NCI-H1694 treated with DMSO at 0.1 percent for 48 hours (cell line): ENCODE measurements around the gene UCK1.

ENCODE experiments used
- DNase-seq: peaks from one replicate; lab custom pipeline; 2025; lab: John Stamatoyannopoulos, UW

The UCK1 gene

GRCh38 chr9:131496844-131497405 is 34.1 kb downstream of the UCK1 start:
- no peak for DNase-seq

DNA sequence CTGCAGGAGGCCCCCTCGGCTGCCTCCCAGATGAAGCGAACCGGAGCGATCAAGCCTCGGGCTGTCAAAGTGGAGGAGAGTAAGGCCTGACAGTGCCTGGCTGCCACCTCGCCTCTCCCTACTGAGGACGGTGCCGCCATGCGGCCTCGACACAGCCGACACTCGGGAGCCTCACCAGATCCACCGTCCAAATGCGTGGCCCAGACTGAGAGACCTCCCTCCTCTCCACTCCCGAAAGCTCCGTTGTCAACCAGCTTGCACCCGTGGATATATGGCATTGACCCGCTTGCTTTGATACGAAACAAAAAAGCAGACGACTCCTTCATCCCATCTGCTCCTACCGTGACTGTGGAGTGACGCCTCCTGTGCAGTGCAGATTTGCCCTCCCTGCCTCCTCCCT is 35.3 kb downstream of the UCK1 start:
- no peak for DNase-seq

- DNase-seq, result no peak
These were observed 36.7 kb downstream of the UCK1 start for GRCh38 chr9:131494296-131494870.

- no peak for DNase-seq
These were observed 39.0 kb downstream of the UCK1 start for GRCh38 chr9:131492070-131492469.

GRCh38 chr9:131491001-131491710 is 39.9 kb downstream of the UCK1 start:
- no peak for DNase-seq

DNA sequence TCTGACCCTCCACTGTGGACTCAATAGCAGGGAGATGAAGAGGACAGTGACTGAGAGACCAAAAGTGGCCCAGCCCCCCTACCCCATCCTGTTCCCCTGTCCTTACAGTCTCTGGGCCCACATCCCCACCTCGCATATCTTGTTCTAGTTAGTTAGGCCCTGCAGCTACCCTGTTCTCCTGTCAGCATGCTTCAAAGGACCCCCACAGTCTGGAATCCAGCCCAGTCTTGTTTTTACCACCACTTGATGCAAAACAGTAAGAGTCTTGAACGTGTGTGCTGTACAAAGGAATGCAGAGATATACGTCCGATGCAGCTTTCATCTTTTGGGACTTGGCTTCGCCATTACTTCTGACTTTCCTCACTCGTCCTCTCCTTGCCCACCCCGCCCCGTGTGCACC is 40.5 kb downstream of the UCK1 start:
- DNase-seq, result no peak

GRCh38 chr9:131487621-131488031 is 43.4 kb downstream of the UCK1 start:
- DNase-seq, result no peak

- DNase-seq, result no peak
These were observed 44.1 kb downstream of the UCK1 start for GRCh38 chr9:131487001-131487400.

GRCh38 chr9:131485728-131486422 is 45.2 kb downstream of the UCK1 start:
- no peak for DNase-seq

- DNase-seq, result no peak
These were observed 45.9 kb downstream of the UCK1 start for GRCh38 chr9:131485206-131485605.

- DNase-seq, result no peak
These were observed 46.4 kb downstream of the UCK1 start for GRCh38 chr9:131484560-131485185.

DNA sequence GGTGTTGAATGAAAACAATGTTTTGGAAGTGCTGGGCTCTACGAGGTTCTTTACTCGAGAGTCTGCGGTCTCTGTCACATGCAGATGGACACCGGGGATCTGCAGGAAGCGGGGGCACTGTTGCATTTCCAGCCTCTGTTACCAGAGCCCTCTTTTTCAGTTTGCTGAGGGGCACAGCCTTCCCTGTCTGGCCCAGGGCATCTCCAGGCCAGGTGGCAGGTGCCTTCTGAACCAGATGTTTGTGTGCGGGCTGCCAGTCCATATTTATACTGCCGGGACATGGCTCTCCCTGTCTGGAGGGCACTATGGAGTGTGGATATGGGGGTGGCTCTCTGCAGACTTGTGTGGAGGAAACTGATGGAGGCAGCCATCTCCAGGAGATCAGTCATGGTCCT is 47.0 kb downstream of the UCK1 start:
- no peak for DNase-seq

DNA sequence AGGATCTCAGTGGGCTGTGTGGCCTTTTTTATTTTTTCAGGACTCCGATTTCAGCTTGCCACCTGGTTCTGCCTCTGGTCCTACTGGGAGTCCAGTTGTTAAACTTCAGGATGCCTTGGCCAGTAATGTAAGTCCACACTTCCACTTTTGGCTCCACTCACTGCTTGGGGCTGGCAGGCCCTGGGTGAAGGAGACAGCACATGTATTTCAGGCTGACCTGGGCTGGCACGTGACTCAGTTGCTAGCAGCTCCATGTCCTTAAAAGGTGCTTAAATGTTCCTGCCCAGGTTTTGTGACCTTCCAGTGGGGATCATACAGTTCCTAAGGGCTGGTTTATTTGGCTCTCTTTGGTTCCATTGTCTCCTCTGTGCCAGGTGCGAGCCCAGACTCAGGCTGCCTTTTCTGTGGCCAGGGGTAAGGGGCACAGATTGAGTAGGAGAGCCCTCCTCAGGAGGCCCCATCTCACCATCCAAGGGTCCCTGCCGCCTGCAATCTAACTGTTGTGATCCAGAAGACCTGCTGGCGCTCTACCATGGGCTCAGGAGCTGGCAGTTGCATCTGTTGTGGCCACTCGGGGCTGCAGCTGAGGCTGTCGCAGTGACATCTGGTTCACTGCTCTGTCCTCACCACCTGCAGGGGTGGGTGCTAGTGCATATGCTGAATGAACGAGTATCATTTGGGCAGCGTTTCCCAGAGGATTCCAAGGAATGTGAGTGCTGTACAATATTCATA is 47.6 kb downstream of the UCK1 start:
- DNase-seq, result peak; percentile 36

GRCh38 chr9:131482343-131483006 is 48.6 kb downstream of the UCK1 start:
- DNase-seq, result no peak

DNA sequence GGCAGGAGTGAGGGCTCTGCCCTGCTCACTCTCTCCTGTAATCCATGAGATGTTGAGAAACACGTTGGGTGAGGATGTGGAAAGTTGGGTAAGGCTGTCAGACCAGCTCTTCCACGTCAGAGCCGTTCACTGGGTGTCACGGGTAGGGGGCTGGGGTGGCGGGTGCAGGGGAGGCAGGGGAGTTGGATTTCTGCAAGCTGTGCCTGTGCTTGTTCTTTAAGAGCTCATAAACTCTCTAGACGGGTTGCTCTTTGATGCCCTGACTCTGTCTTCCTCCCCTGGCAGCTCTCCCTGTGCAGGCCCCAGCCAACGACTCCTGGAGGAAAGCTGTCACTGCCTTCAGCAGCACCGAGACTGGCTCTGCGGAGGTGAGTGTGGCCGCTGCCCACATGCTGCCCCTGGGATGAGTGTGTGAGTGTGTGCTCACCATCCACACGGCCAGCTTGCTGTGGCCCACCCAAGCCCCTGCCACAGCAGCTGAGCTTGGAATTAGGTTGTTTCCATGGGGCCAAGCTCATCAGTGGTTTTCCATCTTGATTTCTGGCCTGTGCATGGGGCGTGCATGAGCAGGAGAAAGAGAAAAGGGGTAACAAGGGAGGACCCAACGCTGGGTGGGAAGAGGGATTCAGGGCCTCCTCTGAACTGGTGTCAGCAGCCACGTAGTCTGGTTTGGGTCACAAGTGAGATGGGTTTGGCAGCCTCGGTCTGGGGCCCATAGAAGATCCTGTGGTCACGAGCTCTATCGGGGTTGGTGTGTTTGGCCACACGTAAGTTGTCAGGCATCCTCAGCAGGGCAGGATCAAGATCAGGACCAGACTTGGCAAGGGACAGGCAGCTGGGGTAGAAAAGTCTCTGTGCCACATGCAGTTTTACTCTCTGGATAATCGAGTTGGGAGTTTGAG is 49.4 kb downstream of the UCK1 start:
- no peak for DNase-seq

GRCh38 chr9:131480258-131480657 is 50.8 kb downstream of the UCK1 start:
- DNase-seq, result no peak

- no peak for DNase-seq
These were observed 52.2 kb downstream of the UCK1 start for GRCh38 chr9:131478911-131479310.

DNA sequence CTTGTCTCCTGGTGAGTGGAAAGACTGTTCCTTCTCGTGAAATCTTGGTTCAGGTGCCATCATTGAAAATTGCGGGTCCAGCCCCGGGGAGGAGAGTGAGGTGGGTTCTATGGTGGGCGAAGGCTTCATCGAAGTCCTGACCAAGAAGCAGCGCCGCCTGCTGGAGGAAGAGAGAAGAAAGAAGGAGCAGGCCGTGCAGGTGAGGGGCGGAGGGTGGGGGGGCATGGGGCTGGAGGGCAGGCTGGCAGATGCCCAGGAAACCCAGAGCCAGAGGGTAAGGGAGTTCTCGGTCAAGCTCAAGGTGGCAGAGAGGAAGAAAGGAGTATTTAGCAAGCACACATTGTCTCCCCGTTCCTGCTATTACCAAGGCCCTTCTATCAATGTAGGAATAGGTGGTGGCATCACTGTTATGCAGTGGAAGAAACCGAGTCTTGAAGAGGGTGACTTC is 52.6 kb downstream of the UCK1 start:
- peak; percentile 24 for DNase-seq

DNA sequence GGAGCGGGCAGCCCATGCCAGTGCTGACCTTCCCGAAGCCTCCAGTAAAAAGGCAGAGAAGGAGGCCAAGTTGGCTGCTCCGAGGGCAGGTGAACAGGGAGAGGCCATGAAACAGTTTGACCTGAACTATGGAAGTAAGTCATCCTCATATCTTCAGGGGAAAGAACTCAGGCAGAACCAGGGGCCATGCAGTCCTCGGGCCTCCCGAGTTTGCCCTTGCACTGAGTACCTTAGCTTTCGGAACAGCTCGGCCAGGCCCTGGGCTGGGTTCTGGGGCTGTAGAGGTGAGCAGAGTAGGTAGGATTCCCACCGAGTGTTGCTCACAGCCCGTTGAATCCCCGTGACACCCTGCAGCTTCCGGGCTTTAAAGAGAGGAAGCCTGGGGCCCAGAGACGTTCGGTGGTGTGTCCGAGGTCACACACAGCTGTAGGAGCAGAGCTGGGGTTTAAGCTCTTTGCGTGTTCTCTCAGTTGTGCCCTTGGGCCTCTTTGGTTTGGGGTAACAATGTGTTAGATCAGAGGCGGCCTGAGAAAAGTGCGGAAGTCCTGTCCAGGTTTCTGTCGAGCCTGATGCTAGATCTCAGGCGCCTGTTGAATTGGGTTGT is 53.1 kb downstream of the UCK1 start:
- no peak for DNase-seq

- DNase-seq, result no peak
These were observed 53.7 kb downstream of the UCK1 start for GRCh38 chr9:131477367-131477766.
